Activated T-cell treated with anti-CD3 and anti-CD28 coated beads for 1 hour (primary cell): ENCODE data around the gene PREPL.

Experiments used
- DNase-seq: peaks from one replicate; pipeline ENCODE4 v3.0.0-alpha.2; 2020; ENCODE audit warnings: low read depth

PREPL gene

GRCh38 chr2:44295633-44296359, 65.5 kb downstream of the PREPL start:
- no peak for DNase-seq

- no peak for DNase-seq
Observed at GRCh38 chr2:44295113-44295512, 66.2 kb downstream of the PREPL start.

GRCh38 chr2:44291281-44292248, 69.7 kb downstream of the PREPL start:
- no peak for DNase-seq

GRCh38 chr2:44290261-44290660, 71.0 kb downstream of the PREPL start:
- no peak for DNase-seq

GRCh38 chr2:44286884-44287638, 74.2 kb downstream of the PREPL start:
- DNase-seq, result no peak

- no peak for DNase-seq
Observed at GRCh38 chr2:44286119-44286883, 75.0 kb downstream of the PREPL start.

GRCh38 chr2:44285174-44285573, 76.1 kb downstream of the PREPL start:
- no peak for DNase-seq

- DNase-seq, result no peak
Observed at GRCh38 chr2:44283116-44283666, 78.1 kb downstream of the PREPL start.

GRCh38 chr2:44280869-44281268, 80.4 kb downstream of the PREPL start:
- DNase-seq, result no peak

GRCh38 chr2:44277541-44277940, 83.8 kb downstream of the PREPL start:
- DNase-seq, result no peak

- no peak for DNase-seq
Observed at GRCh38 chr2:44275927-44276303, 85.4 kb downstream of the PREPL start.

- DNase-seq, result no peak
Observed at GRCh38 chr2:44273596-44273995, 87.7 kb downstream of the PREPL start.

- no peak for DNase-seq
Observed at GRCh38 chr2:44273076-44273475, 88.2 kb downstream of the PREPL start.

GRCh38 chr2:44271296-44271695, 90.0 kb downstream of the PREPL start:
- no peak for DNase-seq

- no peak for DNase-seq
Observed at GRCh38 chr2:44269831-44270230, 91.5 kb downstream of the PREPL start.

- no peak for DNase-seq
Observed at GRCh38 chr2:44267796-44268648, 93.3 kb downstream of the PREPL start.
